DMS 273 treated with DMSO at 0.1 percent for 48 hours (cell line): ENCODE data around the gene WDFY2.

Experiments
- DNase-seq: peaks from one replicate; lab custom pipeline; 2025; lab: John Stamatoyannopoulos, UW

The WDFY2 gene

DNA sequence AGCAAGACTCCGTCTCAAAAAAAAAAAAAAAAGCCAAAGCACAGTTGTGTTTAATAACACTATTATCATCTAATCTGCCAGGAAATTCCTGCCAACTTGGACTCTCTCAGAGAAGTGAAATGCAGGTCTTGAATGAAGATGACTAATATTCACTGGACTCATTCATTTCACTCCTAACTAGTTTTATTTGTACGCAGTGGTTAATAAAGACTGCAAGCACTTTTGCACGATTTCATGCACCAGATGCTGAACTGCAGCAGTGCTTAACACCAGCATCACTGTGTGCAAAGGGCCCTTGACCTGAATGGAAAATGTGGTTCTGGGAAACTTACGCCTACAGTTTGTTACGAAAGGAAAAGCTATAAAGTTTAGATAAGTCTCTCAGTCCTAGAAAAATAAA, 156.4 kb downstream of the WDFY2 start:
- DNase-seq: no peak

DNA sequence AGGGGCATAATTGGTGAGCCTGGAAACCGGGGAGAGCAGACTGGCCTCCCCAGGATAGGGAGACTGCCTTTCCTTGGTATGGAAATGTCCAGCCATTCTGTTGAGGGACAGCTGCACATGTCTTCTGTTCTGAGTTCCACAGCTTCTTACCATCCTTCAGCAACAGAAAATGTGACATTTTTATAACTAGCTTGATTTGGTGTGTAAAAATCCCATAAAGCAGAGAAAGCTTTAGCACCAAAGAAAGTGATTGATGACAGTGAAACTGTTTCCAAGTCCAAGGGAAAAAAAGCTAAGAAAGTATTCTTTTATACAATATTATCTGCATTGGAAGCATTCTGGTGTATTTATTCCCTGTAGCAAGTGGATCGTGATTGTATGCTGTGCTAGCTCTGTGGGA, 157.8 kb downstream of the WDFY2 start:
- DNase-seq: no peak

- DNase-seq: no peak
Measured at GRCh38 chr13:51742611-51743010, 158.3 kb downstream of the WDFY2 start.

DNA sequence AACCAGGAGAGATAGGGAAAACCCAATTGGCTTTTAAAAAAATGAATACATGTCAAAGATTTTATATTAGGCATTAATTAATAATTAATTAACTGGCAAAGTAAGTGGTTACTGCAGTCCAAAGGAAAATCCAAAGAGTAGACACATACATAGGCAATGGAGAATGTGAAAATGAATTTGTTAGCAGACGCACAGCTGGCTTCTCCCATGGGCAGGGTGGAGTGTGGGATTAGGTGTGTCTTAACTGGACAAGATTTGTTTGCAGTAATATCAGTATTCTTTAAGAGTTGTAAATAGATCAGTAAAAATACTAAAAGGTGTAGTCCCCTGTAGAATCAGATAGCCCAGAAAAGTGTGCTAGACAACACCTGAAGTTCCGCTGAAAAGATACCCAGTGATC, 161.0 kb downstream of the WDFY2 start:
- no peak for DNase-seq

- DNase-seq: no peak
Measured at GRCh38 chr13:51746802-51747201, 162.5 kb downstream of the WDFY2 start.

DNA sequence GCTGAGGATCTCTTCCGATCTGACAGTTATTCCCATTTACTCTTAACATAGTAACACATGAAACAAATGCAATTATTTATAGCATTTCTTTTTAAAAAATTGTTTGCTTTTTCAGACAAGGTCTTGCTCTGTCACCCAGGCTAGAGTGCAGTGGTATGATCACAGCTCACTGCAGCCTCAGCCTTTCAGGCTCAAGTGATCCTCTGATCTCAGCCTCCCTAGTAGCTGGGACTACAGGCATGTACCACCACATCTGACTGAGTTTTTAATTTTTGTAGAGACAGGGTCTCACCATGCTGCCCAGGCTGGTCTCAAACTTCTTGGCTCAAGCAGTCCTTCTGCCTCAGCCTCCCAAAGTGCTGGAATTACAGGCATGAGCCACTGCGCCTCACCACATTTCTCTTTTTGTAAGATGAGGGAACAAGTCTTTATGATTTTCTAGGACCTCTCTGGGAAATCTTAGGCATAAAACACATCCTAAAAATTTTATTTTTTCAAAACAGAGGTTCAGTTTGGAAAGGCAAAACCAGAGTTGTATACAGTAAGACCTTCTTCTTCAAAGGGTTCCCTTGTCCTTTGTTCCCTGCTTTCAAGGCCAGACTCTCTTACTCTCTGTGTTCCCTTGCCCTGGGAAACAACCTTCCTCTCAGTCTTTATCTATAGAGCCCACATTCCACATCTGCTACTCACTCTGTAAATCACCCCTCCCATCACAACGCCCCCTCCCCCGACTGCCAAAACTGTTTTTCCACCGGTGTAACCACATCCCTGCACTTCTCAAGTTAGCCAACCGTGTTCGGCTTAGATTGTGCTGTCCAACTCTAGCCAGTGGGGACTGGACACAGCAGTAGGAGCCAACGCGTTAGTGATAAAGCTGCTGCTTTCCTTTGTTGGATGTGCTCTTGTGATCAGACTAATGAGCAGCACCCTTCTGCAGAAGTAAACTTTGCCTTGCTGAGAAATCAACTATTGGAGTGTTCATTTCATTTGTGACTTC, 163.5 kb downstream of the WDFY2 start:
- DNase-seq: no peak

DNA sequence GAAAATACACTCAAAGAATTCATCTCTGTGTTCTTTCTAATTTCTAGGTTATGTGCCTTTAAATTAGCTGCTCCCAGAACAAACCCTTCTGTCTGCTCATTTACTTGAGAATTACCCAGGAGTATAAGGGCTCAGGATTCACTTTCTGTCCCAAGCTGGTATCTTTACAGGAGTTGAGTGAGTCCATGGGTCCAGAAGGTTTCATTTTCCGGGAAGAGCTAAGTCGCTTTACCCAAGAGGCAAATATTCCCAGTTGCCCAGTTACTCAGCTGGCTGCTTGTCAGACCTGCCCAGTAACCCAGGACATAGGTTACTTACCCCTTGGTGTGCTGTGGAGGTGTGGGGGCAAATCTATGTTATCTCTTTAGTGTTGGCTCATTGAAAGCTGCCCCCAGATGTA, 172.4 kb downstream of the WDFY2 start:
- no peak for DNase-seq

DNA sequence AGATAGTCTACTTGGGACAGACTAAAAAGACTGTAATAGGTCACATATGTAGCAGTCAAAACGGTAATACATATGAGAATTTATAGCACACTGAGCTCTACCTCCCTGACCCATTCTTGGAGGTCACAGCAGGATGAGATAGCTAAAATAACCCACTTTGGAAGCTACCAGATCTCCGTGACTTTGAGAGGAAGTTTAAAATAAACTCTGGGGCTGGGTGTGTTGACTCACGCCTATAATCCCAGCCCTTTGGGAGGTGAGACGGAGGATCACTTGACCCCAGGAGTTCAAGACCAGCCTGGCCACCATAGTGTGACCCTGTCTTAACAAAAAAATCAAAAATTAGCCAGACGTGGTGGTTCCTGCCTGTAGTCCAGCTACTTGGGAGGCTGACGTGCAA, 174.4 kb downstream of the WDFY2 start:
- no peak for DNase-seq

GRCh38 chr13:51759240-51759639, 175.0 kb downstream of the WDFY2 start:
- no peak for DNase-seq

- no peak for DNase-seq
Measured at GRCh38 chr13:51760592-51760991, 176.3 kb downstream of the WDFY2 start.

DNA sequence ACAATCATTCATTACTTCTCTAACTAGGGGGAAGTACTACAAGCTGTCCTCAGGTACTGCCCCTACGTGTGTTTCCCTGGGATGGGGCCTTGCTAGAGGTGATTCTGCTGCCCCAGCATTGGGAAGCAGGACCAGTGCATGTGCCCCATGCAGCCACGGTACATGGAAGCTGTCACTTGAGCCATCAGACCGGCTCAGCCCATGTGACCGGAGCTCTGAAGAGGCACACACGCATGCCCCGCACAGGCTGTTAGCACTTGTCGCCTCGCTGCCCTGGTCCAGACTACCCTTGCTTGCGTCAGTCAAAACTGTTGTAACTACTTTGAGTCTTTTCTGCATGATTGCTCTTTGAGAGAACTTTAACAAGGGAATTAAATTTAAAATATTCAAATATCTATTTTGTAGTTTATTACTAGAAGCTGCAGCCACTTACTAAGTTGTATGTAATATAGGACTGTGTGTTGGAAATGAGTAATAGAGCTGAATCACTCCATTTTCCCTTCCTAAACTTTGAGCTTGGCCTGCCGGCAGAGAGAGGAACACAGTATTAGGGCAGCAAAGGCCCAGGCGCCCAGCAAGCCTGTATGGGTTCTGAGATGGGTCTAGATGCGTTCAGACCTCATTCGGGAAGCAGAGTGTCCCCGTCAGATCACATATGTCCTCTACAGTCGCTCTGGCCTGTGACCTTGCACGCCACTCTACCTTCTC, 177.5 kb downstream of the WDFY2 start:
- DNase-seq: no peak

DNA sequence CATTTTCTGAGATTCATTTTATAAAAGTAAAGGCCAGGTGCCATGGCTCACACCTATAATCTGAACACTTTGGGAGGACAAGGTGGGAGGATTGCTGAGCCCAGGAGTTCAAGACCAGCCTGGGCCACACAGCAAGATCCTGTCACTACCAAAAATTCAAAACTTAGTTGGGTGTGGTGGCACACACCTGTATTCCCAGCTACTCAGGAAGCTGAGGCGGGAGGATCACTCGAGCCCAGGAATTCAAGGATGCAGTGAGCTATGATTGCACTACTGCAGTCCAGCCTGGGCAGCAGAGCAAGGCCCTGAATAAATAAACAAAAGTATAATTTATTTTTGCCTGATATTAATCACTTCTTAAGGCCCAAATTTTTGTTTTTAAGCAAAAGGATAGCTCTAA, 179.2 kb downstream of the WDFY2 start:
- DNase-seq: no peak

GRCh38 chr13:51764184-51765141, 180.2 kb downstream of the WDFY2 start:
- DNase-seq: no peak

DNA sequence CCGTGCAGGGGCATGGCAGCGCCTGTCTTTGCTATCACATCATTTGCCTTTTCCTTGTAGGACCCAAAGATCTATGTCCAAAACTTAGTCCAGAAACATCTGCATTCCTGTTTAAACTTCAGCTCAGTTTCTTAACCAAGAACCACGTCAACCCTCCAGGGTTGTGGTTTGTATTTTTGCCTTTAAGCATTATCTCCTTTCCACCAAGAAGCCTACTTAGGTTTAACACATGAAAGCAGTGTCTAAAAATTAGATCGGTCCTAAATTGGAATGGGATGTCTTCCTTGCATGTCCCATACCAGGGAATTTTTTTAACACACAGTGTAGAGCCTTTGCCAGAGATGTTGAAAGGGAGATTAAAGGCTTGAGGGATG, 180.9 kb downstream of the WDFY2 start:
- DNase-seq: no peak

DNA sequence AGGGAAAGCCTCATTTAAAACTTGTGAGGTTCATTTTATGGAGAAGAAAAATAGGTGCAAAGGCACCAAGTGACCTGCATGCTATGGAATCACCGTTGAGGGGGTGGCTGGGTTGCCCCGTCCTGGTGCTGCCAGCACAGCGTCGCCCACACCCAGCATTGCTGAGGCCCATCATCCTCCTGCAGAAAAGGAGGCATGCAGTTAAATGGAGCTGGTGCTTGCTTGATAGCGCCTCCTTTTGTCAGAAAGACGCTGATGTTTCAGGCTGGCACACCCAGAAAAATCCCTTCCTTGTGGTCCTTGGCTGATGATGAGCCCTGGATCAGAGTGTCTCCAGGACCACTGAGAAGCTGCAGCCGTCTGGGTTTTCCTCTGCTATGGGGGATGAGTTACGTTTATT, 182.8 kb downstream of the WDFY2 start:
- DNase-seq: no peak

GRCh38 chr13:51768378-51768921, 184.2 kb downstream of the WDFY2 start:
- no peak for DNase-seq

DNA sequence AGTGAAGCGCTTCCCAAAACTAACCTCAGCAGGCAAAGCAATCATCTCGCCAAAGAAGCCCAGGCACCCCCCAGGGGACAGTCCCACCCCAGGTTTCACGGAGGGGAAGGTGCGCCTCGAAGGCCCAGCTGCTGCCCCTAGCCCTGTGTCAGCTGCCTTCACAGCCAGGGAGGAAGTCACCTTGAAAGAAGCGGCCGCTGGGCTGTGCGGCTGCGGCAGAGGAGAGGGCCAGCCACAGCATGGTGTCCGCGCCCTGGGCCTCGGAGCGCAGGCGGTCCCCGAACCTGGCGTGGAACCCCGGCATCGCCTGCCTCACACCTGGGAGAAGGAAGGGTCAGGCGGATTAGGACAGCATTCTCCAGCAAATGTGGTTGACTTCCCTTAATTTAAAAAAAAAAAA, 184.7 kb downstream of the WDFY2 start:
- no peak for DNase-seq

DNA sequence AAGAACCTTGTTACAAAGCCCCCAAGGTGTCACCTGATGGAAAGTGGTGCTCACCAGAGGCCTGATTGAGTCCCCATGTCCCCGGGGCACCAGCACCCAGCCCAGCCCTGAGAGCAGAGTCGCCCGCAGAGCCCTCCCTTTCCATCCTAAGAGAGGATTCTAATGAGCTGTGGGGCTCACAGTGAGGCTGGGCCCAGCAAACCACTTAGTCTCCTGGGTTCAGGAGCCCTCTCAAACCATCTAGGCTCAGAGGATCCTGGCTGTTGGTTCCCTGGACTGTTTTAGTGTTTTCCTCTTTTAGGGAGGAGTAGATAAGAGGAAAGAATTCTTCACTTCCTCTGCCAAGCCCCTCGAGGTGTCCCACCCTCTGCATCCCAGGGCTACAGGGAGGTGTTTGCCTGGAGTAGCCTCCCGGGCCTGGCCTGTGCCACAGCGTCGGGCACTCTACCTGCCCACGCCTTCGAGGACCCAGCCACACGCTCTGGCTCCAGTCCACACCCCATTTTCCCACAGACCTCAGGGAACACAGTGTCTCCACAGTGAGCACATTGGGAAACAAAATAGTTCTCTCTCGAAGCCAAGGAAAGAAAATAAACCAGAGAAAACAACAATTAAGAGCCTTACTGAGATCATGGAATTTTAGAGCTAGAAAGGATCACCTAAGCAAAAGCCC, 185.3 kb downstream of the WDFY2 start:
- DNase-seq: no peak

GRCh38 chr13:51770160-51770559, 185.9 kb downstream of the WDFY2 start:
- no peak for DNase-seq

- no peak for DNase-seq
Measured at GRCh38 chr13:51770681-51771417, 186.6 kb downstream of the WDFY2 start.
